Measurements from ENCODE around the gene C1orf53.
"Not testable (repeated sequence)": the region's sequence is repeated elsewhere in the genome, so short reads cannot be mapped to it uniquely, and the experiment has no call there.

The C1orf53 gene

GRCh38 chr1:197868751-197869489, 33.5 kb upstream of the C1orf53 start:
- no peak overlapping the region for H2AFZ ChIP-seq (ENCODE audit: low read depth, low read length)
- H3K9me3 ChIP-seq (ENCODE audit: insufficient read depth, low read length, severe bottlenecking), result no peaks in the 10 kb centered on the region
- H3K36me3 ChIP-seq (ENCODE audit: insufficient read depth, low read length), result no peaks in the 10 kb centered on the region
- TF ChIP-seq EZH2 (IDR thresholded peaks at IDR 0.05; ENCODE audit: borderline replicate concordance, low read depth, low read length, severe bottlenecking) (no peak), CTCF (IDR thresholded peaks at IDR 0.05; ENCODE audit: borderline replicate concordance, extremely low read depth, low read length, poor library complexity, severe bottlenecking) (peak; percentile 55)
- no peaks in the 10 kb centered on the region for H3K27me3 ChIP-seq (ENCODE audit: insufficient read depth, low read length, poor library complexity)
- no peaks in the 10 kb centered on the region for H3K4me1 ChIP-seq (ENCODE audit: insufficient read depth, low read length)
- H4K20me1 ChIP-seq (ENCODE audit: insufficient read depth, low read length), result no peaks in the 10 kb centered on the region
- H3K79me2 ChIP-seq (ENCODE audit: insufficient read depth, low read length), result no peaks in the 10 kb centered on the region
- no peak overlapping the region for H3K9ac ChIP-seq (ENCODE audit: low read depth, low read length)
- no peak overlapping the region for H3K4me2 ChIP-seq (ENCODE audit: insufficient read depth, low read length)
- DNase-seq (peak; percentile 25), ATAC-seq (ENCODE audit: insufficient read depth, low read depth) (peak; percentile 74)
- no peak overlapping the region for H3K4me3 ChIP-seq (ENCODE audit: low read depth in 1 of 2, low read length in 2 of 2)
- H3K27ac ChIP-seq (ENCODE audit: low read length), result no peak overlapping the region

GRCh38 chr1:197869490-197870077, 32.8 kb upstream of the C1orf53 start:
- no peaks in the 10 kb centered on the region for H3K9me3 ChIP-seq (ENCODE audit: insufficient read depth, low read length, severe bottlenecking)
- ATAC-seq (ENCODE audit: insufficient read depth, low read depth), result no peak
- H3K4me2 ChIP-seq (ENCODE audit: insufficient read depth, low read length), result no peak overlapping the region
- no peak overlapping the region for H3K4me3 ChIP-seq (ENCODE audit: low read depth in 1 of 2, low read length in 2 of 2)
- no peak overlapping the region for H2AFZ ChIP-seq (ENCODE audit: low read depth, low read length)
- no peaks in the 10 kb centered on the region for H3K79me2 ChIP-seq (ENCODE audit: insufficient read depth, low read length)
- TF ChIP-seq CTCF (IDR thresholded peaks at IDR 0.05; ENCODE audit: borderline replicate concordance, extremely low read depth, low read length, poor library complexity, severe bottlenecking) (no peak), EZH2 (IDR thresholded peaks at IDR 0.05; ENCODE audit: borderline replicate concordance, low read depth, low read length, severe bottlenecking) (no peak)
- no peak overlapping the region for H3K27ac ChIP-seq (ENCODE audit: low read length)
- H3K4me1 ChIP-seq (ENCODE audit: insufficient read depth, low read length), result no peaks in the 10 kb centered on the region
- H3K9ac ChIP-seq (ENCODE audit: low read depth, low read length), result no peak overlapping the region
- H3K36me3 ChIP-seq (ENCODE audit: insufficient read depth, low read length), result no peaks in the 10 kb centered on the region
- no peaks in the 10 kb centered on the region for H3K27me3 ChIP-seq (ENCODE audit: insufficient read depth, low read length, poor library complexity)
- no peaks in the 10 kb centered on the region for H4K20me1 ChIP-seq (ENCODE audit: insufficient read depth, low read length)
- no peak for DNase-seq

- DNase-seq (no peak), ATAC-seq (ENCODE audit: insufficient read depth, low read depth) (no peak)
- no peak overlapping the region for H3K9ac ChIP-seq (ENCODE audit: low read depth, low read length)
- no peaks in the 10 kb centered on the region for H4K20me1 ChIP-seq (ENCODE audit: insufficient read depth, low read length)
- no peak overlapping the region for H3K4me2 ChIP-seq (ENCODE audit: insufficient read depth, low read length)
- TF ChIP-seq EZH2 (IDR thresholded peaks at IDR 0.05; ENCODE audit: borderline replicate concordance, low read depth, low read length, severe bottlenecking), result no peak
- no peak for TF ChIP-seq CTCF (IDR thresholded peaks at IDR 0.05; ENCODE audit: borderline replicate concordance, extremely low read depth, low read length, poor library complexity, severe bottlenecking)
- no peaks in the 10 kb centered on the region for H3K27me3 ChIP-seq (ENCODE audit: insufficient read depth, low read length, poor library complexity)
- H3K79me2 ChIP-seq (ENCODE audit: insufficient read depth, low read length), result no peaks in the 10 kb centered on the region
- no peak overlapping the region for H3K27ac ChIP-seq (ENCODE audit: low read length)
- H3K36me3 ChIP-seq (ENCODE audit: insufficient read depth, low read length), result no peaks in the 10 kb centered on the region
- no peaks in the 10 kb centered on the region for H3K4me1 ChIP-seq (ENCODE audit: insufficient read depth, low read length)
- H2AFZ ChIP-seq (ENCODE audit: low read depth, low read length), result no peak overlapping the region
- H3K9me3 ChIP-seq (ENCODE audit: insufficient read depth, low read length, severe bottlenecking), result peaks cover 3% of the 10 kb centered on the region
- no peak overlapping the region for H3K4me3 ChIP-seq (ENCODE audit: low read depth in 1 of 2, low read length in 2 of 2)
Observed at GRCh38 chr1:197876894-197877293, 25.5 kb upstream of the C1orf53 start.

- not testable (repeated sequence) for H4K20me1 ChIP-seq (ENCODE audit: insufficient read depth, low read length); H3K79me2 ChIP-seq (ENCODE audit: insufficient read depth, low read length); H3K4me2 ChIP-seq (ENCODE audit: insufficient read depth, low read length); H2AFZ ChIP-seq (ENCODE audit: low read depth, low read length); H3K27me3 ChIP-seq (ENCODE audit: insufficient read depth, low read length, poor library complexity); H3K9me3 ChIP-seq (ENCODE audit: insufficient read depth, low read length, severe bottlenecking); H3K4me3 ChIP-seq (ENCODE audit: low read depth in 1 of 2, low read length in 2 of 2); H3K36me3 ChIP-seq (ENCODE audit: insufficient read depth, low read length); H3K4me1 ChIP-seq (ENCODE audit: insufficient read depth, low read length); H3K27ac ChIP-seq (ENCODE audit: low read length); DNase-seq; ATAC-seq (ENCODE audit: insufficient read depth, low read depth); H3K9ac ChIP-seq (ENCODE audit: low read depth, low read length)
Observed at GRCh38 chr1:197880385-197880784, 22.0 kb upstream of the C1orf53 start.

GRCh38 chr1:197882241-197882640, 20.2 kb upstream of the C1orf53 start:
- not testable (repeated sequence) for H3K27ac ChIP-seq (ENCODE audit: low read length); H3K9me3 ChIP-seq (ENCODE audit: insufficient read depth, low read length, severe bottlenecking); H4K20me1 ChIP-seq (ENCODE audit: insufficient read depth, low read length); ATAC-seq (ENCODE audit: insufficient read depth, low read depth); H3K4me1 ChIP-seq (ENCODE audit: insufficient read depth, low read length); DNase-seq; H3K4me2 ChIP-seq (ENCODE audit: insufficient read depth, low read length); H3K4me3 ChIP-seq (ENCODE audit: low read depth in 1 of 2, low read length in 2 of 2); H3K36me3 ChIP-seq (ENCODE audit: insufficient read depth, low read length); H3K79me2 ChIP-seq (ENCODE audit: insufficient read depth, low read length); H3K9ac ChIP-seq (ENCODE audit: low read depth, low read length); H3K27me3 ChIP-seq (ENCODE audit: insufficient read depth, low read length, poor library complexity); H2AFZ ChIP-seq (ENCODE audit: low read depth, low read length)

Measured in DND-41 (cell line).